SK-N-MC (cell line): Measurements from ENCODE around the gene SYNE1.

ENCODE experiments used
- DNase-seq: peaks from one replicate; pipeline ENCODE4 v3.0.0-alpha.2; 2011; ENCODE audit warnings: low read depth, low spot score
- H3K27ac ChIP-seq: fragments of 200-600 bp; sonication (generic); 2 replicates; pipeline ENCODE4 v1.5.1; 2016; ENCODE audit warnings: mixed run types
- H3K36me3 ChIP-seq: fragments of 200-600 bp; sonication (generic); 2 replicates; pipeline ENCODE4 v1.6.1; 2017; ENCODE audit warnings: antibody characterized with exemption, low read length, mixed read lengths; ENCODE audit not compliant: insufficient read depth
- H3K4me3 ChIP-seq: fragments of 200-600 bp; sonication (generic); 2 replicates; pipeline ENCODE4 v1.5.1; 2016
- H3K9ac ChIP-seq: fragments of 200-600 bp; sonication (generic); 2 replicates; pipeline ENCODE4 v1.8.0; 2017; ENCODE audit warnings: mixed run types, mixed read lengths; ENCODE audit not compliant: insufficient read length
- H3K9me3 ChIP-seq: fragments of 200-600 bp; sonication (generic); 2 replicates; pipeline ENCODE4 v1.6.1; 2017; ENCODE audit warnings: low read depth, mild to moderate bottlenecking, antibody characterized with exemption, low read length, moderate library complexity, mixed read lengths
- EZH2 ChIP-seq: fragments of 200-600 bp; sonication (generic); IDR thresholded peaks from one replicate; pipeline ENCODE4 v1.6.1; 2017; ENCODE audit warnings: antibody characterized with exemption
- FOXP2 ChIP-seq: optimal IDR thresholded peaks from 2 replicates; pipeline ENCODE3; 2011; ENCODE audit warnings: mild to moderate bottlenecking, moderate library complexity; ENCODE audit not compliant: insufficient read depth; ENCODE audit errors: extremely low read length, control extremely low read depth
- POLR2AphosphoS5 ChIP-seq: IDR thresholded peaks from 2 replicates; pipeline ENCODE4 v1.6.1; 2012; ENCODE audit warnings: mild to moderate bottlenecking, low read depth, low read length, borderline replicate concordance

The SYNE1 gene

GRCh38 chr6:152316024-152316423 lies 321.1 kb downstream of the SYNE1 start:
- Histone ChIP-seq H3K36me3 (0 out of 2 replicates have a peak, but pooled peaks cover 14% of the 10 kb centered on the region), H3K27ac (no peak overlapping the region), H3K4me3 (no peak overlapping the region), H3K9me3 (no peaks in the 10 kb centered on the region), H3K9ac (no peak overlapping the region)
- TF ChIP-seq POLR2AphosphoS5 (no peak), EZH2 (no peak), FOXP2 (no peak)
- DNase-seq, result no peak

- no peak for DNase-seq
- H3K9me3 ChIP-seq, result no peaks in the 10 kb centered on the region
- no peak overlapping the region for H3K4me3 ChIP-seq
- peaks cover 14% of the 10 kb centered on the region; the same call in 1 of the 2 replicates for H3K36me3 ChIP-seq
- H3K9ac ChIP-seq, result no peak overlapping the region
- H3K27ac ChIP-seq, result no peak overlapping the region
- TF ChIP-seq FOXP2 (no peak), EZH2 (no peak), POLR2AphosphoS5 (no peak)
Observed at GRCh38 chr6:152314483-152314832, 322.7 kb downstream of the SYNE1 start.

GRCh38 chr6:152313542-152314482 lies 323.4 kb downstream of the SYNE1 start:
- no peaks in the 10 kb centered on the region for H3K9me3 ChIP-seq
- H3K9ac ChIP-seq, result no peak overlapping the region
- H3K27ac ChIP-seq, result no peak overlapping the region
- H3K36me3 ChIP-seq, result peaks cover 14% of the 10 kb centered on the region; the same call in 1 of the 2 replicates
- no peak overlapping the region for H3K4me3 ChIP-seq
- no peak for TF ChIP-seq FOXP2
- TF ChIP-seq EZH2, result no peak
- no peak for TF ChIP-seq POLR2AphosphoS5
- no peak for DNase-seq

GRCh38 chr6:152312434-152312833 lies 324.7 kb downstream of the SYNE1 start:
- no peak for DNase-seq
- H3K36me3 ChIP-seq, result peaks cover 6% of the 10 kb centered on the region; the same call in 1 of the 2 replicates
- H3K9ac ChIP-seq, result no peak overlapping the region
- no peak overlapping the region for H3K4me3 ChIP-seq
- H3K9me3 ChIP-seq, result no peaks in the 10 kb centered on the region
- TF ChIP-seq FOXP2, result no peak
- no peak for TF ChIP-seq POLR2AphosphoS5
- TF ChIP-seq EZH2, result no peak
- H3K27ac ChIP-seq, result no peak overlapping the region

- H3K9ac ChIP-seq, result no peak overlapping the region
- no peak for DNase-seq
- H3K36me3 ChIP-seq, result no peaks in the 10 kb centered on the region; the same call in 1 of the 2 replicates
- H3K9me3 ChIP-seq, result no peaks in the 10 kb centered on the region
- H3K4me3 ChIP-seq, result no peak overlapping the region
- no peak for TF ChIP-seq EZH2
- TF ChIP-seq FOXP2, result no peak
- TF ChIP-seq POLR2AphosphoS5, result no peak
- no peak overlapping the region for H3K27ac ChIP-seq
Observed at GRCh38 chr6:152310371-152310954, 326.7 kb downstream of the SYNE1 start.

- no peak overlapping the region for H3K27ac ChIP-seq
- H3K9me3 ChIP-seq, result no peaks in the 10 kb centered on the region
- no peak for DNase-seq
- no peak overlapping the region for H3K4me3 ChIP-seq
- TF ChIP-seq FOXP2 (no peak), EZH2 (no peak), POLR2AphosphoS5 (no peak)
- no peaks in the 10 kb centered on the region; the same call in 1 of the 2 replicates for H3K36me3 ChIP-seq
- no peak overlapping the region for H3K9ac ChIP-seq
Observed at GRCh38 chr6:152309648-152310047, 327.5 kb downstream of the SYNE1 start.

- TF ChIP-seq POLR2AphosphoS5, result no peak
- TF ChIP-seq FOXP2, result no peak
- TF ChIP-seq EZH2, result no peak
- no peaks in the 10 kb centered on the region; the same call in 1 of the 2 replicates for H3K36me3 ChIP-seq
- no peaks in the 10 kb centered on the region for H3K9me3 ChIP-seq
- H3K27ac ChIP-seq, result no peak overlapping the region
- DNase-seq, result no peak
- no peak overlapping the region for H3K9ac ChIP-seq
- no peak overlapping the region for H3K4me3 ChIP-seq
Observed at GRCh38 chr6:152309006-152309405, 328.2 kb downstream of the SYNE1 start.

- H3K4me3 ChIP-seq, result no peak overlapping the region
- no peaks in the 10 kb centered on the region; the same call in 1 of the 2 replicates for H3K36me3 ChIP-seq
- H3K9ac ChIP-seq, result no peak overlapping the region
- TF ChIP-seq POLR2AphosphoS5 (no peak), EZH2 (no peak)
- no peak overlapping the region for H3K27ac ChIP-seq
- no peaks in the 10 kb centered on the region for H3K9me3 ChIP-seq
- DNase-seq, result no peak
Observed at GRCh38 chr6:152308306-152308705, 328.9 kb downstream of the SYNE1 start.

GRCh38 chr6:152305672-152306071 lies 331.5 kb downstream of the SYNE1 start:
- H3K9me3 ChIP-seq, result no peaks in the 10 kb centered on the region
- TF ChIP-seq EZH2 (no peak), FOXP2 (no peak), POLR2AphosphoS5 (no peak)
- no peak overlapping the region for H3K27ac ChIP-seq
- H3K9ac ChIP-seq, result no peak overlapping the region
- no peak overlapping the region for H3K4me3 ChIP-seq
- H3K36me3 ChIP-seq, result no peaks in the 10 kb centered on the region; the same call in 1 of the 2 replicates
- no peak for DNase-seq
